ENCODE data around the gene MLPH. TPM values are rescaled to one million over a fixed set of nuclear protein-coding genes. Genes with fewer than 3 reads are reported as not detected.

Gene MLPH
- total RNA-seq, 2 experiments from 2014 or later = not detected

GRCh38 chr2:237485304-237485703, 1.7 kb upstream of the MLPH start:
- intact Hi-C loops (cut with micrococcal nuclease) = no loop called here
- CTCF ChIA-PET = no interaction called here
- no peak overlapping the region for H3K27ac Mint-ChIP-seq
- no peaks in the 10 kb centered on the region for H3K4me1 Mint-ChIP-seq (ENCODE audit: low read depth)
- no peaks in the 10 kb centered on the region for H3K36me3 Mint-ChIP-seq (ENCODE audit: low read depth)
- no peak for DNase-seq
- no peak overlapping the region for H3K4me3 Mint-ChIP-seq
- no peaks in the 10 kb centered on the region for H3K9me3 Mint-ChIP-seq
- peaks cover 35% of the 10 kb centered on the region for H3K27me3 Mint-ChIP-seq (ENCODE audit: low read depth)

- CTCF ChIA-PET = no interaction called here
- Mint-ChIP-seq H3K9me3 (no peaks in the 10 kb centered on the region), H3K36me3 (ENCODE audit: low read depth) (no peaks in the 10 kb centered on the region), H3K4me3 (no peak overlapping the region), H3K27ac (no peak overlapping the region), H3K27me3 (ENCODE audit: low read depth) (peaks cover 35% of the 10 kb centered on the region), H3K4me1 (ENCODE audit: low read depth) (no peaks in the 10 kb centered on the region)
- intact Hi-C loops (cut with micrococcal nuclease) = no loop called here
- no peak for DNase-seq
Measured at GRCh38 chr2:237485844-237486243, 1.2 kb upstream of the MLPH start.

GRCh38 chr2:237486334-237486818, 675 bp upstream of the MLPH start:
- Mint-ChIP-seq H3K27ac (no peak overlapping the region), H3K4me1 (ENCODE audit: low read depth) (no peaks in the 10 kb centered on the region), H3K27me3 (ENCODE audit: low read depth) (peaks cover 35% of the 10 kb centered on the region), H3K36me3 (ENCODE audit: low read depth) (no peaks in the 10 kb centered on the region), H3K9me3 (peaks cover 5% of the 10 kb centered on the region), H3K4me3 (no peak overlapping the region)
- intact Hi-C loops (cut with micrococcal nuclease) = no loop called here
- DNase-seq = no peak
- CTCF ChIA-PET = no interaction called here

GRCh38 chr2:237487496-237487895, 445 bp downstream of the MLPH start:
- Mint-ChIP-seq H3K9me3 (peaks cover 15% of the 10 kb centered on the region), H3K27ac (no peak overlapping the region), H3K27me3 (ENCODE audit: low read depth) (peaks cover 32% of the 10 kb centered on the region), H3K4me1 (ENCODE audit: low read depth) (no peaks in the 10 kb centered on the region), H3K36me3 (ENCODE audit: low read depth) (no peaks in the 10 kb centered on the region), H3K4me3 (no peak overlapping the region)
- no peak for DNase-seq
- intact Hi-C loops (cut with micrococcal nuclease) = no loop called here
- CTCF ChIA-PET = no interaction called here

- H3K27me3 Mint-ChIP-seq (ENCODE audit: low read depth) = peaks cover 32% of the 10 kb centered on the region
- no peak overlapping the region for H3K4me3 Mint-ChIP-seq
- H3K9me3 Mint-ChIP-seq = peaks cover 17% of the 10 kb centered on the region
- no peak for DNase-seq
- intact Hi-C loops (cut with micrococcal nuclease) = no loop called here
- H3K36me3 Mint-ChIP-seq (ENCODE audit: low read depth) = no peaks in the 10 kb centered on the region
- no peaks in the 10 kb centered on the region for H3K4me1 Mint-ChIP-seq (ENCODE audit: low read depth)
- H3K27ac Mint-ChIP-seq = no peak overlapping the region
- CTCF ChIA-PET = no interaction called here
Measured at GRCh38 chr2:237488295-237488694, 1.2 kb downstream of the MLPH start.

- intact Hi-C loops (cut with micrococcal nuclease) = no loop called here
- no peak overlapping the region for H3K27ac Mint-ChIP-seq
- no peak for DNase-seq
- H3K4me1 Mint-ChIP-seq (ENCODE audit: low read depth) = no peaks in the 10 kb centered on the region
- CTCF ChIA-PET = no interaction called here
- H3K36me3 Mint-ChIP-seq (ENCODE audit: low read depth) = no peaks in the 10 kb centered on the region
- H3K9me3 Mint-ChIP-seq = peaks cover 17% of the 10 kb centered on the region
- H3K27me3 Mint-ChIP-seq (ENCODE audit: low read depth) = peaks cover 31% of the 10 kb centered on the region
- H3K4me3 Mint-ChIP-seq = no peak overlapping the region
Measured at GRCh38 chr2:237488901-237489860, 2.1 kb downstream of the MLPH start.

GRCh38 chr2:237490009-237490711, 3.1 kb downstream of the MLPH start:
- no peak overlapping the region for H3K27ac Mint-ChIP-seq
- CTCF ChIA-PET = no interaction called here
- peaks cover 17% of the 10 kb centered on the region for H3K9me3 Mint-ChIP-seq
- DNase-seq = no peak
- H3K4me1 Mint-ChIP-seq (ENCODE audit: low read depth) = no peaks in the 10 kb centered on the region
- H3K36me3 Mint-ChIP-seq (ENCODE audit: low read depth) = no peaks in the 10 kb centered on the region
- no peak overlapping the region for H3K4me3 Mint-ChIP-seq
- intact Hi-C loops (cut with micrococcal nuclease) = no loop called here
- peaks cover 24% of the 10 kb centered on the region for H3K27me3 Mint-ChIP-seq (ENCODE audit: low read depth)

GRCh38 chr2:237490795-237491194, 3.7 kb downstream of the MLPH start:
- peaks cover 17% of the 10 kb centered on the region for H3K9me3 Mint-ChIP-seq
- H3K27ac Mint-ChIP-seq = no peak overlapping the region
- H3K36me3 Mint-ChIP-seq (ENCODE audit: low read depth) = no peaks in the 10 kb centered on the region
- DNase-seq = no peak
- intact Hi-C loops (cut with micrococcal nuclease) = no loop called here
- H3K4me1 Mint-ChIP-seq (ENCODE audit: low read depth) = no peaks in the 10 kb centered on the region
- H3K27me3 Mint-ChIP-seq (ENCODE audit: low read depth) = peaks cover 20% of the 10 kb centered on the region
- CTCF ChIA-PET = interaction anchor here (1.5 kb wide), 1 partner anchor 22 kb away, joined by 4 read pairs; no protein-coding TSS in a partner anchor
- H3K4me3 Mint-ChIP-seq = no peak overlapping the region

- Mint-ChIP-seq H3K27ac (no peak overlapping the region), H3K36me3 (ENCODE audit: low read depth) (no peaks in the 10 kb centered on the region), H3K4me3 (no peak overlapping the region), H3K4me1 (ENCODE audit: low read depth) (no peaks in the 10 kb centered on the region), H3K27me3 (ENCODE audit: low read depth) (peaks cover 17% of the 10 kb centered on the region), H3K9me3 (peaks cover 17% of the 10 kb centered on the region)
- CTCF ChIA-PET = interaction anchor here (0.6 to 1.5 kb wide), 2 partner anchors 21 to 64 kb away, joined by 3 to 4 read pairs; no protein-coding TSS in a partner anchor
- no peak for DNase-seq
- intact Hi-C loops (cut with micrococcal nuclease) = no loop called here
Measured at GRCh38 chr2:237491515-237492118, 4.6 kb downstream of the MLPH start.

- Mint-ChIP-seq H3K27me3 (ENCODE audit: low read depth) (peaks cover 14% of the 10 kb centered on the region), H3K4me1 (ENCODE audit: low read depth) (no peaks in the 10 kb centered on the region), H3K4me3 (no peak overlapping the region), H3K36me3 (ENCODE audit: low read depth) (no peaks in the 10 kb centered on the region), H3K9me3 (peaks cover 17% of the 10 kb centered on the region), H3K27ac (no peak overlapping the region)
- intact Hi-C loops (cut with micrococcal nuclease) = no loop called here
- DNase-seq = no peak
- CTCF ChIA-PET = interaction anchor here (1.5 kb wide), 1 partner anchor 21 kb away, joined by 4 read pairs; no protein-coding TSS in a partner anchor
Measured at GRCh38 chr2:237492137-237492890, 5.3 kb downstream of the MLPH start.

- DNase-seq = no peak
- Mint-ChIP-seq H3K36me3 (ENCODE audit: low read depth) (no peaks in the 10 kb centered on the region), H3K4me1 (ENCODE audit: low read depth) (no peaks in the 10 kb centered on the region), H3K27me3 (ENCODE audit: low read depth) (peaks cover 3% of the 10 kb centered on the region), H3K4me3 (no peak overlapping the region), H3K9me3 (peaks cover 17% of the 10 kb centered on the region), H3K27ac (no peak overlapping the region)
- CTCF ChIA-PET = interaction anchor here (1.0 kb wide), 2 partner anchors 19 to 73 kb away, joined by 3 to 6 read pairs; no protein-coding TSS in a partner anchor
- intact Hi-C loops (cut with micrococcal nuclease) = no loop called here
Measured at GRCh38 chr2:237494066-237494465, 7.0 kb downstream of the MLPH start.

Data from activated naive CD4-positive, alpha-beta T cell treated with anti-CD3 and anti-CD28 coated beads for 36 hours (primary cell).